ENCODE results near the gene AMD1.
"Not testable (repeated sequence)": the region's sequence is repeated elsewhere in the genome, so short reads cannot be mapped to it uniquely, and the experiment has no call there.

Gene AMD1

DNA sequence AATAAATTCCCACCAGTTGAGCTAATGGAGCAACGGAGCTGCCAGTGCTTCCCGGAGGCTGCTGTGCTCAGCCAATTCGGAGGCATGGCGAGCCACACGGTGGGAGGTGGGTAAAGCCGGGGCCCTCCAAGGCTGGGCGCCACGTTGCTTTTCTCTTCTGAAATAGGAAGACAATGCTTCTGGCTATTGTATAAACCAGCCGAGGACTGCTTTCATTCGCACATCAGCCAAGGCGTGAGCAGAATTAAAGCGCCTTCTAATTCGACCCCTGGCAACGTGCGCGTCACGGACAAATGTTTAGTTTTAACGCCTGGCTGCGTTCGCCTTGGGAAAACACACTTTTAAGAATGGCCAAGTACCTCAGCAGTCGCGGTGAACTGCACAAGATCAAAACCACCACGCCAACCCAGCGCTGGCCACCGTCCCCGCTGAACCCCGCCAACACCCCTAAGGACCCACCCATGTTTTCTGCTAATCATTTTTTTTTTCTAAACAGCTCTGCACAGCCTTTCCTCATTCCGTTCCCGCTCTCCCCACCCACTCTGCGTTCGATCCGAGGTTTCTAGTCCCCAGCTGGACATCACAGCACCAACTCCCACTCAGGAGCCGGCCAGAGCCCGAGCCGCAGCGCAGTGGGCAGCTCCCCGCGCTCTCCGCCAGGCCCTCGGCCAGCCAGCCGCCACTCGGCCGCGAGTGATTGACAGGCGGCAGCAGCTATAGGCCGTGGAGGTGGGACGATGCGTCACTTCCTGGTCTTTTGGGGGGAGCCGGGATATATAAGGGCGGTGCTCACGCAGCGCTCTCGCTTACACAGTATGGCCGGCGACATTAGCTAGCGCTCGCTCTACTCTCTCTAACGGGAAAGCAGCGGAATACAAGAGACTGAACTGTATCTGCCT lies at the start of gene AMD1:
TSS of gene AMD1 (plus strand) at position 805 of the 899 bp plus-strand sequence. CDS start 321 bp downstream, outside the sequence.
- CTCF ChIA-PET, result interaction anchor here (0.6 to 1.7 kb wide), 5 partner anchors 9 to 192 kb away, joined by 3 to 6 read pairs (median 4); no protein-coding TSS in a partner anchor
- Mint-ChIP-seq H3K36me3 (peaks cover under 1% of the 10 kb centered on the region), H3K27me3 (no peaks in the 10 kb centered on the region), H3K4me1 (peaks cover 32% of the 10 kb centered on the region), H3K27ac (peak within 1 kb of the TSS; percentile 99), H3K4me3 (peak within 1 kb of the TSS; percentile 97), H3K9me3 (no peaks in the 10 kb centered on the region)
- DNase-seq, result peak; percentile 97

DNA sequence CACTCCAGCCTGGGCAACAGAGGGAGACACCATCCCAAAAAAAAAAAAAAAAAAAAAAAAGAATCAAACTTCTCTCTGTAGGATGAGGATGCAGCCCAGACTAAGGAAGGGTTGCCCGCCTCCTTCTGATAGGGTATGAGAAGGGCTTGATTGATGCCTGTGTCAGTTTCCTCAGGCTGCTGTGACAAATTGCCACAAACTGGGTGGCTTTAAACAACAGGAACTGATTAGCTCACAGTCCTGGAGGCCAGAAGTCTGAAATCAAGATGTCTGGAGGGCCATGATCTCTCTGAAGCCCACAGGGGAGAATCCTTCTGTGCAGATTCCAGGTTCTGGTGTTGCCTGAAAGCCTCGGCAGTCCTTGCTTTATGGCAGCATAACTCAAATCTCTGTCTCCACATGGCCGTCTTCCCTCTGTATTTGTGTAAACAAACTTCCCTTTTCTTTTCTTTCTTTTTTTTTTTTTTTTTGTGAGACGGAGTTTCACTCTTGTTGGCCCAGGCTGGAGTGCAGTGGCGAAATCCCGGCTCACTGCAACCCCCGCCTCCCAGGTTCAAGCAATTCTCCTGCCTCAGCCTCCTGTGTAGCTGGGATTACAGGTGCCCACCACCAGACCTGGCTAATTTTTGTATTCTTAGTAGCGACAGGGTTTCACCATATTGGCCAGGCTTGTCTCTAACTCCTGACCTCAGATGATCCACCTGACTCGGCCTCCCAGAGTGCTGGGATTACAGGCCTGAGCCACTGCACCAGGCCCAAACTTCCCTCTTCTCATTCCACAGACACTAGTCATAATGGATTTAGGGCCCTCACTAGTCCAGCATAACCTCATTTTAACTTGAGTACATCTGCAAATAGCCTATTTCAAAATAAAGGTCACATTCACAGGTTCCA lies 48.1 kb upstream of the AMD1 start:
- Mint-ChIP-seq H3K4me3 (no peak overlapping the region), H3K9me3 (no peaks in the 10 kb centered on the region), H3K27me3 (peaks cover 11% of the 10 kb centered on the region), H3K36me3 (no peaks in the 10 kb centered on the region), H3K4me1 (peaks cover 10% of the 10 kb centered on the region), H3K27ac (no peak overlapping the region)
- CTCF ChIA-PET, result interaction anchor here (1.2 kb wide), 1 partner anchor 52 kb away, joined by 3 read pairs; no protein-coding TSS in a partner anchor
- DNase-seq, result no peak

DNA sequence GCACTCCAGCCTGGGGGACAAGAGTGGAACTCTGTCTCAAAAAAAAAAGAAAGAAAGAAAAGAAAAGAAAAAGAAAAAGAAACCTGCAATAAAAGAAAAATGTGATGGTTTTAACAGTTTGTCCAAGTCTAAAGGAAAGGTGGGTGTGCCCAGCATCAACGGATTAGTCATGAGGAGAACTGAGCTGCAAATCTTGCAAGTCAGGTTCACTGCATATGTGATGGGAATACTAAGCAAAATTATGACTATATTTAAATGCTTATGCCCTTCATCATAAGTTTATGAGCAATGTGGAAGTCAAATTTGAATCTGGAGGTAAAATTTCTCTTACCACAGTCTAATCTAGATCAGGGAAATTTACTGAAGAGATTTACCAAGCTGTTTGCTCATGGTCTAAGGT lies 46.2 kb upstream of the AMD1 start:
- no peaks in the 10 kb centered on the region for H3K4me1 Mint-ChIP-seq
- H3K4me3 Mint-ChIP-seq, result no peak overlapping the region

DNA sequence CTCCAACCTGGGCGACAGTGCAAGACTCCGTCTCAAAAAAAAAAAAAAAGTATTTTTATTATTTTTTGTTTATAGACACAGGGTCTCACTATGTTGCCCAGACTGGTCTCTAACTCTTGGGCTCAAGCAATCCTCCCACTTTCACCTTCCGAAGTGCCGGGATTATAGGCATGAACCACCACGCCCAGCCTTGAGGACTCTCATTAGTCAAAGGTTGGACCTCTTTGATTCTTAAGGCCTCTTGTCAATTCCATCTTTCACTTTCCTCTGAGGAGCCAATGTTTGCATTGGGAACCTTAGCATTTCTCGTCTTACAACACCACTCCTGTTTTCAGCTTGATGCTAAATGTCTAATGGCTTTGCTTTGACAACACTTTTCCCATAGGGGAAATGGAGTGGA lies 43.2 kb upstream of the AMD1 start:
- H3K9me3 Mint-ChIP-seq, result no peaks in the 10 kb centered on the region

More for the DNA sequence above, 46.2 kb upstream of the AMD1 start:
- Mint-ChIP-seq H3K9me3 (no peaks in the 10 kb centered on the region), H3K27me3 (no peaks in the 10 kb centered on the region), H3K36me3 (no peaks in the 10 kb centered on the region), H3K27ac (no peak overlapping the region)
- CTCF ChIA-PET, result no interaction called here
- DNase-seq, result no peak

DNA sequence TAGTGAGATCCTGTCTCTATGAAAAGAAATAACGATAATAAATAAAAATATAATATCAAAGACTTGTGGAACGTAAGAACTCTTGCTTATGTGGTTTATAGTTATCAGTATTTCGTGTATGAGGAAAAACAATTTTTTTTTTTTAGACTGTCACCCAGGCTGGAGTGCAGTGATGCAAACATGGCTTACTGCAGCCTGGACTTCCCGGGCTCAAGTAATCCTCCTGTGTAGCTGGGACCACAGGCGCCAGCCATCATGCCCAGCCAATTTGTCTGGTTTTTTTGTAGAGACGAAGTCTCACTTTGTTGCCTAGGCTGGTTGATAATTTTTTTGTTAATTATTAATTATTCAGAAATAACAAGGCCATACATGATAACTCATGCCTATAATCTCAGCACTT lies 40.8 kb upstream of the AMD1 start:
- CTCF ChIA-PET, result no interaction called here
- H3K4me3 Mint-ChIP-seq, result no peak overlapping the region
- H3K4me1 Mint-ChIP-seq, result no peaks in the 10 kb centered on the region
- H3K27me3 Mint-ChIP-seq, result peaks cover 3% of the 10 kb centered on the region
- no peak overlapping the region for H3K27ac Mint-ChIP-seq
- no peaks in the 10 kb centered on the region for H3K9me3 Mint-ChIP-seq
- DNase-seq, result no peak
- no peaks in the 10 kb centered on the region for H3K36me3 Mint-ChIP-seq

More for the DNA sequence above, 43.2 kb upstream of the AMD1 start:
- CTCF ChIA-PET, result no interaction called here
- Mint-ChIP-seq H3K27me3 (peaks cover 3% of the 10 kb centered on the region), H3K4me3 (no peak overlapping the region), H3K27ac (no peak overlapping the region), H3K36me3 (no peaks in the 10 kb centered on the region), H3K4me1 (no peaks in the 10 kb centered on the region)
- DNase-seq, result no peak

DNA sequence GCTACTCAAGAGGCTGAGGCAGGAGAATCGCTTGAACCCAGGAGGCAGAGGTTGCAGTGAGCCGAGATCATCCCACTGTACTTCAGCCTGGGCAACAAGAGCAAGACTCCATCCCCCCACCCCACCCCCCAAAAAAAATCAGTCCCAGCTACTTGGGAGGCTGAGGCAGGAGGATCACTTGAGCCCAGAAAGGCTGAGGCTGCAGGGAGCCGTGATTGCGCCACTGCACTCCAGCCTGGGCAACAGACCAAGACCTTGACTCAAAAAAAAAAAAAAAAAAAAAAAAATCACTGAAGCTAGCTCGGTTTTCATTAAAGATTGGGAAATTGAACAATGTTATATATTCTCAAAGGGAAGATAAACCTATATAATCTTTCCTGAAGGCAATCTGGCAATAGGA lies 38.8 kb upstream of the AMD1 start:
- H3K9me3 Mint-ChIP-seq, H3K36me3 Mint-ChIP-seq, DNase-seq, H3K27ac Mint-ChIP-seq, H3K4me1 Mint-ChIP-seq, CTCF ChIA-PET, H3K4me3 Mint-ChIP-seq, H3K27me3 Mint-ChIP-seq: not testable (repeated sequence)

DNA sequence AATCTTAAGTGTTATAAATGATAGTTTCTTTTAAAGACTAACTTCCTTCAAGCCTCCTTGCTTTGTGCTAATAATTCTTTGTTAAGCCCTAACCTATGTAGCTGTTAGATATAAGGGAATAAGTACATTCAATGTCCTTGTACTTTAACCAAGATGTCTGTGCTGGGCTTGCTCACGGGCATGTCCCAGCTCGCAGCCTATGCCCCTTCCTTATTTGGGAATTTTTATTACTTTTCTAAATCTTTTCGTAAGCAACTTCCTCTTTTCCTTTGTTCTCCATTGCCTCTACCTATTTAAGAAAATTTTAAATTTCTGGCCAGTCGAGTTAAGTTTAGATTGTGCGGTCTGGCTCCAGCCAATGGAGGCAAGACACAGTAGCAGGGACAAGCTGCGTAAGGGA lies 33.3 kb upstream of the AMD1 start:
- H3K36me3 Mint-ChIP-seq, result no peaks in the 10 kb centered on the region
- H3K4me3 Mint-ChIP-seq, result no peak overlapping the region
- no peak for DNase-seq
- no peak overlapping the region for H3K27ac Mint-ChIP-seq
- CTCF ChIA-PET, result no interaction called here
- H3K27me3 Mint-ChIP-seq, result no peaks in the 10 kb centered on the region
- H3K4me1 Mint-ChIP-seq, result no peaks in the 10 kb centered on the region
- no peaks in the 10 kb centered on the region for H3K9me3 Mint-ChIP-seq

DNA sequence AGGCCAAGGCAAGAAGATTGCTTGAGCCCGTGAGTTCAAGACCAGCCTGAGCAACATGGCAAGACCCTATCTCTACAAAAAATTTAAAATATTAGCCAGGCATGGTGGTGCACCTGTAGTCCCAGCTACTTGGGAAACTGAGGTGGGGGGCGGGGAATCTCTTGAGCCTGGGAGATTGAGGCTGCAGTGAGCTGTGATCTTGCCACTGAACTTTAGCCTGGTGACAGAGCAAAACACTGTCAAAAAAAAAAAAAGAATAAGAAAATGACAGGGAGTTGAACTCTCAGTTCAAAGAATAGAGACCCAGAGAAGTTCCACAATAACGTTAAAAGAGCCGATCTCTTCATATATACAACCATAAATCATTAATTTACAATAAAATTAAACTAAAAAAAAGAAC lies 24.8 kb upstream of the AMD1 start:
- DNase-seq, result no peak
- H3K27ac Mint-ChIP-seq, result no peak overlapping the region
- no peaks in the 10 kb centered on the region for H3K36me3 Mint-ChIP-seq
- peaks cover 28% of the 10 kb centered on the region for H3K27me3 Mint-ChIP-seq
- no peaks in the 10 kb centered on the region for H3K4me1 Mint-ChIP-seq
- no peaks in the 10 kb centered on the region for H3K9me3 Mint-ChIP-seq
- CTCF ChIA-PET, result no interaction called here
- H3K4me3 Mint-ChIP-seq, result no peak overlapping the region

DNA sequence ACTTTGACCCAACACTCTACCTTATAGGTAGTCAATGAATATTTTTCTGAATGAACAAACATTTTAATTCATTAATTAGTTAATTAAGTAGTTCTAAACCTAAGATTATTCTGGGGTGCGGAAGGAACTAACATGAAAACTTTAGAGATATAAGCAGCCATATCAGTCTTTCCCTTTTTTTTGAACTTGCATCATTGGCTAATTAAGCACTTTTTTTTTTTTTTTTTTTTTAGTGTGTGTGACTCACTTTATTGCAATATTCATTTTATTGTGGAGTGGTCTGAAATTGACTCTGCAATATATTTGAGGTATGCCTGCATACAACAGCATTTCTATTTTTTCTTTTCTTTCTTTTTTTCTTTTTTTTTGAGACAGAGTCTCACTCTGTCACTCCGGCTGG lies 21.8 kb upstream of the AMD1 start:
- no peak for DNase-seq
- Mint-ChIP-seq H3K4me1 (no peaks in the 10 kb centered on the region), H3K9me3 (no peaks in the 10 kb centered on the region), H3K36me3 (no peaks in the 10 kb centered on the region), H3K4me3 (no peak overlapping the region), H3K27ac (no peak overlapping the region), H3K27me3 (peaks cover 24% of the 10 kb centered on the region)
- CTCF ChIA-PET, result no interaction called here

DNA sequence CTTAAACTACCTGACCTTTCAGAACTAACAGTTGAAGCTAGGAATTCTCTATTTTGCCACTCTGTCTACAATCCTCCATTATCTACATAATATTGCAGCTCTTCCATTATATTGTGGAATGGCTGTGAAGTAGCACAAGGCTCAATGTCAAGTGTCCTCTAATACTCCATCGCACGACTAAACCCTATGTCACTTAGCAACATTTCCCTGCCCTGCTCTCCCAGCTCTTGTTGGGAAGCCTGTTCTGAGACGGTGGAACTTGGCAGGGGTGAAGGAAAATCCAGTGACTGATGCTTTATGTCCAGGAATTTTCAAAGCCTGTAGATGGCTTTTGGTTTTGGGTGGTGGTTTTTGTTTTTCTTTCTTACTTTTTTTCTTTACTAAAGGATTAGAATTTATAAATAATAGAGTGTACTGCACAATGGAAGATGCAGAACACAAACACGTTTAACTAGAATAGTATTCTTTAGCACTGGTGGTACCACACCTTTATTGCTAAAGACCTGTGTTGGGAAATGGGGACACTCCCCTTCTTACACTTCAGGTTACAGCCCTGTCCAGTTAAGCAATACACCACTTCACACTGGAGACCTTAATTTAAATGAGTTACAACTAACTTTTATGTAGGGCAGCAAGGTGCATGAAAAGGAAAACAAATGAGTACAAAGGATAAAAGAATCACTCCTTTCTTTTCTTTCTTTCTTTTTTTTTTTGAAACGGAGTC lies 20.7 kb upstream of the AMD1 start:
- H3K9me3 Mint-ChIP-seq, result no peaks in the 10 kb centered on the region
- H3K4me1 Mint-ChIP-seq, result peaks cover under 1% of the 10 kb centered on the region
- CTCF ChIA-PET, result no interaction called here
- H3K27ac Mint-ChIP-seq, result no peak overlapping the region
- H3K27me3 Mint-ChIP-seq, result peaks cover 23% of the 10 kb centered on the region
- H3K4me3 Mint-ChIP-seq, result no peak overlapping the region
- no peak for DNase-seq
- H3K36me3 Mint-ChIP-seq, result no peaks in the 10 kb centered on the region

DNA sequence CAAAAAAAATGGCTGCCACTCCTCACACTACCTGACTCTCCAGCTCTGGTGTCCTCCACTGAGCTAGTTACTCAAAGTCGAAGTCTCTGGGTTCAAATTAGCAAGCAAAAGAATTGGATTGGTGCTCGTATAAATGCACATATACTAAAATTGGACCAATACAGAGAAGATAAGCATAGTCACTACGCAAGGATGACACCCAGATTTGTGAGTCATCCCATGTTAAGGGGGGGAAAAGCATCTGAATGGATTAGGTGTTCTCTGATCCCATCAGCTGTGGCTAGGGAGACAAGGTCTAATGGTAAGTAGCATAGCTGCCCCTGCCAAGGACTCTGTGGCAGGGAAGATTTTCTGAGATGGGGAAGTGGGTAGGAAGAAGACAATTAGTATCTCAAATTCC lies 18.3 kb upstream of the AMD1 start:
- DNase-seq, result no peak
- Mint-ChIP-seq H3K9me3 (no peaks in the 10 kb centered on the region), H3K4me3 (no peak overlapping the region), H3K4me1 (peaks cover 13% of the 10 kb centered on the region), H3K36me3 (no peaks in the 10 kb centered on the region), H3K27ac (no peak overlapping the region), H3K27me3 (peaks cover 16% of the 10 kb centered on the region)
- CTCF ChIA-PET, result no interaction called here

DNA sequence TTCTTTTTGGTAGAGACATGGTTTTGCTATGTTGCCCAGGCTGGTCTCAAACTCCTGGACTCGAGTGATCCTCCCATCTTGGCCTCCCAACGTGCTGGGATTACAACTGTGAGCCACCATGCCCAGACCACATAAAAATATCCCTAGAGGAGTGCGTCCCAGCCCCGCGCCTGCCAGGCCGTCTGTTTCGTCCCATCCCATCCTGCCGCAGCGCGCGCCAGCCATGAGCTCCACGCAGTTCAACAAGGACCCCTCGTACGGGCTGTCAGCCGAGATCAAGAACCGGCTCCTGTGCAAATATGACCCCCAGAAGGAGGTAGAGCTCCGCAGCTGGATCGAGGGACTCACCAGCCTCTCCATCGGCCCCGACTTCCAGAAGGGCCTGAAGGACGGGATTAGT lies 16.6 kb upstream of the AMD1 start:
- CTCF ChIA-PET, result no interaction called here
- DNase-seq, result no peak
- Mint-ChIP-seq H3K4me3 (no peak overlapping the region), H3K36me3 (no peaks in the 10 kb centered on the region), H3K9me3 (no peaks in the 10 kb centered on the region), H3K4me1 (peaks cover 13% of the 10 kb centered on the region), H3K27ac (no peak overlapping the region), H3K27me3 (peaks cover 13% of the 10 kb centered on the region)

DNA sequence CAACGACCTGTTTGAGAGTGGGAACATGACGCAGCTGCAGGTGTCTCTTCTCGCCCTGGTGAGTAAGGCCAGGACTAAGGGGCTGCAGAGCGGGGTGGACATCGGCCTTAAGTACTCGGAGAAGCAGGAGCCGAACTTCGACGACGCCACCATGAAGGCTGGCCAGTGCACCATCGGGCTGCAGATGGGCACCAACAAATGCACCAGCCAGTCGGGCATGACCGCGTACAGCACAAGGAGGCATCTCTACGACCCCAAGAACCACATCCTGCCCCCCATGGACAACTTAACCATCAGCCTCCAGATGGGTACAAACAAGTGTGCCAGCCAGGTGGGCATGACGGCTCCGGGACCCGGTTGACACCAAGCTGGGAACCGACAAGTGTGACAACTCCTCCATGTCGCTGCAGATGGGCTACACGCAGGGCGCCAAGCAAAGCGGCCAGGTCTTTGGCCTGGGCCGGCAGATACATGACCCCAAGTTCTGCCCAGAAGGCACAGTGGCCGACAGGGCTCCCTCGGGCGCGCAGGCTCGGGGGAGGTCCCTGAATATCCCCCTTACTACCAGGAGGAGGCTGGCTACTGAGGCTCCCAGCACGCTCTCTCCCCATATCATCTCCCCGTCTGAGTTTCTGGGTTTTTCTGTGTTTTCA lies 15.9 kb upstream of the AMD1 start:
- H3K27me3 Mint-ChIP-seq, result peaks cover 6% of the 10 kb centered on the region
- CTCF ChIA-PET, result no interaction called here
- H3K9me3 Mint-ChIP-seq, result no peaks in the 10 kb centered on the region
- no peak overlapping the region for H3K4me3 Mint-ChIP-seq
- H3K36me3 Mint-ChIP-seq, result no peaks in the 10 kb centered on the region
- no peak for DNase-seq
- no peak overlapping the region for H3K27ac Mint-ChIP-seq
- peaks cover 13% of the 10 kb centered on the region for H3K4me1 Mint-ChIP-seq

DNA sequence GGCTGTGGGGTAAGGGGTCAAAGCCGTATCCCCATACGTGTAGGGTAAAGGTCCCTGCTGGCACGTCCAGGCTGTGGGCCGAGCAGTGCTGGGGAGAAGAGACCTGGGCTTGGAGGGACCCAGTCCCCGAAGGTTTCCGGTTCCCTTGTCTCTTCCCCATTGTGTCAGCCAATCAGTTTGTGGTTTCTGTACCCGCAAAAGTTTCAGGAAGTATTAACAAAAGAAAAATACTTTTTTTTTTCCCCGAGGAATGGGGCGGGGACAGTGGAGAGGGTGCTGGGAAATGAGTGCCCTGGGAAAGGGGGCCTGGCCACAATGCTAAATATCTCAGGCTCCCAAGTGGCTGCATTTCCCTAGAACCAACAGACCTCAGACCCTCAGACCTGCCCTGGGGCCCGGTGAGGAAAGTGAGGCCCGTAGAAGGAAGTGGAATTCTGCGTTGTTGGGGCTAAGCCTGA lies 15.2 kb upstream of the AMD1 start:
- no peaks in the 10 kb centered on the region for H3K36me3 Mint-ChIP-seq
- peak overlapping the region; percentile 58 for H3K27ac Mint-ChIP-seq
- DNase-seq, result no peak
- peaks cover 13% of the 10 kb centered on the region for H3K4me1 Mint-ChIP-seq
- no peak overlapping the region for H3K4me3 Mint-ChIP-seq
- peaks cover 4% of the 10 kb centered on the region for H3K27me3 Mint-ChIP-seq
- CTCF ChIA-PET, result no interaction called here
- H3K9me3 Mint-ChIP-seq, result no peaks in the 10 kb centered on the region

Measured in activated naive CD4-positive, alpha-beta T cell treated with anti-CD3 and anti-CD28 coated beads, Interleukin-2, amount 10 ng/mL, durations not matched to agents 7 days and 5 days (primary cell).